C4-2B (cell line): Measurements from ENCODE around the gene STAB1.

Experiments
- CTCF ChIP-seq: fragments of 450-650 bp; conservative IDR thresholded peaks from 2 replicates; pipeline ENCODE4 v1.5.1; 2017; ENCODE audit warnings: mild to moderate bottlenecking
- ZFX ChIP-seq: fragments of 450-650 bp; IDR thresholded peaks from 2 replicates; pipeline ENCODE4 v1.6.1; 2017

DNA sequence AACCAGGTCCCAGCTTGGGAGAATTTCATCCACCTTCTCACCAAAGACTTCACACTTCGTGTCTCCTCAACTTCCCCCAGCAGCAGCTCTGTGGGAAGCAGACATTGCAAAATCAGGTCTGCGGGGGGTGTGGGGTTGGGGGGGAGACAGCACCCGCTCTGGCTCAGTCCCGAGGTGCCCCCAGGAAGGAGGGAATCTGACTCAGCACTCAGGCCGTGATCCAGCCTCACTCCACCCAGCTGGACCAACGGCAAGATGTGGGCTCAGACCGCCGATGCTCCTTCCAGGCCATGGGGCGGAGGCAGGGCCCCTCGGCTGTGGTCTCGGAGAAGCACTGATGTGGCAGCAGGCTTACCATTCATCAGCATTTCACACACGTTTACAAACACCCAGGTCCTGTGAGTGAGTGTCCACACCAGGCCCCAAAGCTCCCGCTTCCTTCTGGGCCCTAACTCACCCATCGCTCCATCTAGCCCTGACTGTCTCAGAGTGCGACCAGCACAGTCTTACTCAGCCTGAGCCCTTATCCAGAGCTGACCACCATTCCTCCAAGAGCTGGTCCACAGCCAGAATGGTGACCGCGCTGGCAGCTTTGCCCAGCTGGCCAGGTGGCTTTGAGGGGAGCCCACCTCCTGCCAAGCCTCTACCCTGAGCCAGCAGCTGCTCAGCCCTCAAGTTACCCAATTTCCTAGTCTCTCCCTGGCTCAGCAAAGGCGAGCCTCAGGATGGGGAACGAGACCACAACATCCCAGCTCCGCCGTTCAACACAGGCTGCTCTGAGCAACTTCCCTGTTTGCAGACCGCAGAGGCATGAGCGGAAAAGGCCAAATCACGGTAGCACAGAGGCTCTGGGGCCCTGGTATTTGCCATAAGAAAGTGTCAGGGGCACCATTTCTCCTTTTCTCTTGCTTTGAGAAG lies 3.3 kb downstream of the STAB1 start:
- no peak for TF ChIP-seq CTCF
- no peak for TF ChIP-seq ZFX
